Liver (tissue), 9 donors: Measurements from ENCODE around the gene TLR1. TPM values are rescaled to one million over a fixed set of nuclear protein-coding genes. Genes with fewer than 3 reads are reported as not detected.

Source experiments
- DNase-seq: peaks from one replicate; pipeline ENCODE4 v3.0.0-alpha.2; 2017; ENCODE audit warnings: low spot score
- H3K27ac ChIP-seq, 2 donors: one replicate each; pipeline ENCODE4 v1.7.0; 2013; ENCODE audit warnings: inconsistent platforms in 2 of 2, low read length in 2 of 2, control low read depth in 1 of 2, low read depth in 1 of 2, mild to moderate bottlenecking in 1 of 2
- H3K27me3 ChIP-seq, 4 donors: one replicate each; pipeline versions ENCODE4 v1.6.1 to v1.7.0; 2013; ENCODE audit warnings: low read length in 3 of 4, inconsistent platforms in 1 of 4, mild to moderate bottlenecking in 1 of 4, moderate library complexity in 1 of 4; ENCODE audit not compliant: control insufficient read depth in 4 of 4, insufficient read depth in 4 of 4
- H3K36me3 ChIP-seq, 4 donors: one replicate each; pipeline versions ENCODE4 v1.6.1 to v1.7.0; 2013; ENCODE audit warnings: low read length in 3 of 4, mild to moderate bottlenecking in 3 of 4, low read depth in 1 of 4, moderate library complexity in 1 of 4; ENCODE audit not compliant: control insufficient read depth in 4 of 4, insufficient read depth in 3 of 4
- H3K4me1 ChIP-seq, 4 donors: one replicate each; pipeline versions ENCODE4 v1.6.1 to v1.7.0; 2013; ENCODE audit warnings: low read length in 3 of 4, mild to moderate bottlenecking in 3 of 4, moderate library complexity in 1 of 4; ENCODE audit not compliant: control insufficient read depth in 4 of 4, insufficient read depth in 4 of 4
- H3K4me3 ChIP-seq, 3 donors: one replicate each; pipeline versions ENCODE4 v1.6.1 to v1.7.0; 2013; ENCODE audit warnings: low read length in 3 of 3, control low read depth in 1 of 3, low read depth in 1 of 3, mild to moderate bottlenecking in 1 of 3
- H3K9ac ChIP-seq, 2 donors: one replicate each; pipeline ENCODE4 v1.7.0; 2013; ENCODE audit warnings: low read length in 2 of 2, mild to moderate bottlenecking in 2 of 2, moderate library complexity in 2 of 2, control low read depth in 1 of 2, low read depth in 1 of 2
- H3K9me3 ChIP-seq, 4 donors: one replicate each; pipeline versions ENCODE4 v1.6.1 to v1.7.0; 2013; ENCODE audit warnings: low read length in 3 of 4; ENCODE audit not compliant: control insufficient read depth in 4 of 4
- EGR1 ChIP-seq, 2 donors: IDR thresholded peaks; 2 replicates each; pipeline ENCODE4 v1.6.1; 2016 to 2018; ENCODE audit warnings: antibody characterized with exemption in 2 of 2, low read depth in 2 of 2
- FOXA1 ChIP-seq: IDR thresholded peaks from 2 replicates; pipeline ENCODE4 v1.6.1; 2016; ENCODE audit warnings: antibody characterized with exemption
- FOXA2 ChIP-seq: IDR thresholded peaks from 2 replicates; pipeline ENCODE4 v1.6.1; 2016; ENCODE audit warnings: antibody characterized with exemption
- GABPA ChIP-seq, 2 donors: IDR thresholded peaks in 1 of 2; conservative IDR thresholded peaks in 1 of 2; 2 replicates each; pipeline ENCODE4 v1.6.1; 2016; ENCODE audit warnings: antibody characterized with exemption in 2 of 2, mild to moderate bottlenecking in 1 of 2, moderate library complexity in 1 of 2
- HNF4A ChIP-seq, 2 donors: conservative IDR thresholded peaks; 2 replicates each; pipeline ENCODE4 v1.6.1; 2016; ENCODE audit warnings: antibody characterized with exemption in 2 of 2, mild to moderate bottlenecking in 2 of 2
- JUND ChIP-seq, 2 donors: IDR thresholded peaks; 2 replicates each; pipeline ENCODE4 v1.6.1; 2016; ENCODE audit warnings: antibody characterized with exemption in 2 of 2
- NR2F2 ChIP-seq: IDR thresholded peaks from 2 replicates; pipeline ENCODE4 v1.6.1; 2016; ENCODE audit warnings: antibody characterized with exemption
- RXRA ChIP-seq, 2 donors: IDR thresholded peaks; 2 replicates each; pipeline ENCODE4 v1.6.1; 2017 to 2018; ENCODE audit warnings: antibody characterized with exemption in 2 of 2, mild to moderate bottlenecking in 1 of 2
- SP1 ChIP-seq: IDR thresholded peaks from 2 replicates; pipeline ENCODE4 v1.6.1; 2018; ENCODE audit warnings: antibody characterized with exemption, mild to moderate bottlenecking
- TAF1 ChIP-seq: conservative IDR thresholded peaks from 2 replicates; pipeline ENCODE4 v1.6.1; 2016; ENCODE audit warnings: antibody characterized with exemption, mild to moderate bottlenecking
- YY1 ChIP-seq: IDR thresholded peaks from 2 replicates; pipeline ENCODE4 v1.6.1; 2016; ENCODE audit warnings: antibody characterized with exemption, mild to moderate bottlenecking
- WGBS: extraction: QIAGEN DNeasy Blood & Tissue Kit; methylation state at CpG from one replicate; pipeline ENCODE4 v1.1.7; 2013; 5-methylcytosine and 5-hydroxymethylcytosine counted together
- polyA plus RNA-seq, 2 donors: library from polyadenylated mRNA; stranded (reverse) in 1 of 2; unstranded in 1 of 2; fragments of 200-250 nt in 1 of 2; fragments of >200 nt in 1 of 2; fragmentation: Nextera tagmentation in 1 of 2; extraction: Ambion mirVana in 1 of 2; gene quantifications; one replicate each; pipeline versions ENCODE4 v1.2.1 to v1.2.3, GENCODE V29; 2013 to 2015
- total RNA-seq, 2 donors: library from RNA; depleted of rRNA; stranded (reverse); fragments of >200 nt; gene quantifications; one replicate each; pipeline ENCODE4 v1.2.3, GENCODE V29; 2014
- TF ChIP-seq, protein P1 (sequence below): IDR thresholded peaks from 2 replicates; pipeline ENCODE4 v1.6.1; 2016; ENCODE audit warnings: antibody characterized with exemption, mild to moderate bottlenecking
- TF ChIP-seq, protein P2 (sequence below): IDR thresholded peaks from 2 replicates; pipeline ENCODE4 v1.6.1; 2016; ENCODE audit warnings: antibody characterized with exemption
- TF ChIP-seq, protein P3 (sequence below): IDR thresholded peaks from 2 replicates; pipeline ENCODE4 v1.6.1; 2016; ENCODE audit warnings: antibody characterized with exemption
- TF ChIP-seq, protein P4 (sequence below): fragments of 150-350 bp; IDR thresholded peaks from 2 replicates; pipeline ENCODE4 v1.5.1; 2017; ENCODE audit warnings: improper control_type of control experiment, low read depth, low read length; ENCODE audit not compliant: missing input control
- TF ChIP-seq, protein P5 (sequence below): IDR thresholded peaks from 2 replicates; pipeline ENCODE4 v1.6.1; 2016; ENCODE audit warnings: antibody characterized with exemption
- donor health status: healthy.
- donor health status: healthy.
- donor health status: healthy.
- donor health status: healthy.
- donor health status: healthy.

Gene TLR1
- total and polyA plus RNA-seq, 4 donors, result 2.7 to 10.0 (median 6.4) TPM

DNA sequence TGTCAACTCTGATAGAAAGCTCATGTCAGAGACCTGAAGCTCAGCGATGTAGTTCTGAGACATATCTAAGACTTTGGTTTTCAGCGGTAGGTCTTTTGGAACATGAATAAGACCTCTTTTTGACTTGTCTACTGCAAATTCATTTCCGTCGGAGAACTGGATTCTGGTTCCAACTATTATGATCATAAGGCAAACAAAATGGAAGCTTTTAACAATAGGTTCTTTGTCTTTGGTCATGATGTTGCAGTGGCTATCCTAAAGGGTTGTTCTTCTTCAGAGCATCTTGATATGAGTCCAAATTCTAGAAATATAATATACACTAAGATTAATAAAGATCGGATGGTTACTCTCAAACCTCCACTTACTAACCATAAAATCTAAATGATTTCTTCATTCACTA lies 24.6 kb upstream of the TLR1 start (continued):
- TF ChIP-seq GABPA (IDR thresholded peaks at IDR 0.05 in 1 of 2, conservative IDR thresholded peaks at IDR 0.05 in 1 of 2), result no peak

DNA sequence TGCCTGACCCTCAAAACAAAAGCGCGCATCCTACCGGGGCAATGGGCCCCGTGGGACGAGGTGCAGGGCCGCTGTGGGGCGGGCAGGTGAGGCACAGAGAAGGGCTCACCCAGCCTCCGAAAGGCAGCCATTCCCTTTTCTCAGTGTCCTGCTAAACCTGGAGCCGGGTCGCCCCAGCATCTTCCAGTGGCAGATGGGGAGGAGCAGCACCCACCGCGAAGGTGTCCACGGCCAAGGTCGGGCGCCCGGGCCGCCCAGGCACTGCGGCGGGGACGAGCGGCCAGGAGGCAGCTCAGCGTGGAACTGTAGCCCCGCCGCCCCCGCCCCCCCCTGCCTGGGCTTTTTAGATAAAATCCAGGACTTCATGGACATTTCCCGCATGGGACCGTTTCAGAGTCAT lies 19.2 kb upstream of the TLR1 start:
- no peak overlapping the region for H3K4me3 ChIP-seq

DNA sequence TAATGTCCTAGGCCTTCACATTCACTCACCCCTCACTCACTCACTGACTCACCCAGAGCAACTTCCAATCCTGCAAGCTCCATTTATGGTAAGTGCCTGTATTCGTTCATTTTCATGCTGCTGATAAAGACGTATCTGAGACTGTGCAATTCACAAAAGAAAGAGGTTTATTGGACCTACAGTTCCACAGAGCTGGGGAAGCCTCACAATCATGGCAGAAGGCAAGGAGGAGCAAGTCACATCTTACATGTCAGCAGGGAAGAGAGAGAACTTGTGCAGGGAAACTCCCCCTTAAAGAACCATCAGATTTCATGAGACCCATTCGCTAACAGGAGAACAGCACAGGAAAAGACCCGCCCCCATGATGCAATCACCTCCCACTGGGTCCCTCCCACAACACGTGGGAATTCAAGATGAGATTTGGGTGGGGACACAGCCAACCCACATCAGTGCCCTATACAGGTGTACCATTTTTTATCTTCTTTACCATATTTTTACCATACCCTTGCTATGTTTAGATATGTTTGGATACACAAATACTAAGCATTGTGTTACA lies 18.2 kb upstream of the TLR1 start:
- 88% methylated on average over 5 of the region's 5 CpGs for WGBS
- no peak overlapping the region for H3K4me3 ChIP-seq
- H3K4me1 ChIP-seq, result no peaks in the 10 kb centered on the region
- no peaks in the 10 kb centered on the region for H3K9me3 ChIP-seq
- DNase-seq, result no peak
- H3K36me3 ChIP-seq, result no peaks in the 10 kb centered on the region
- no peak overlapping the region for H3K9ac ChIP-seq
- H3K27me3 ChIP-seq, result no peaks in the 10 kb centered on the region
- H3K27ac ChIP-seq, result no peak overlapping the region
- TF ChIP-seq TAF1 (no peak), FOXA1 (no peak), HNF4A (conservative IDR thresholded peaks at IDR 0.05) (no peak), GABPA (IDR thresholded peaks at IDR 0.05 in 1 of 2, conservative IDR thresholded peaks at IDR 0.05 in 1 of 2) (no peak), JUND (IDR thresholded peaks at IDR 0.05) (no peak), EGR1 (IDR thresholded peaks at IDR 0.05; ENCODE audit: low read depth in 2 of 2) (no peak), SP1 (no peak), NR2F2 (no peak), RXRA (IDR thresholded peaks at IDR 0.05) (no peak)
- TF ChIP-seq, protein P1, sequence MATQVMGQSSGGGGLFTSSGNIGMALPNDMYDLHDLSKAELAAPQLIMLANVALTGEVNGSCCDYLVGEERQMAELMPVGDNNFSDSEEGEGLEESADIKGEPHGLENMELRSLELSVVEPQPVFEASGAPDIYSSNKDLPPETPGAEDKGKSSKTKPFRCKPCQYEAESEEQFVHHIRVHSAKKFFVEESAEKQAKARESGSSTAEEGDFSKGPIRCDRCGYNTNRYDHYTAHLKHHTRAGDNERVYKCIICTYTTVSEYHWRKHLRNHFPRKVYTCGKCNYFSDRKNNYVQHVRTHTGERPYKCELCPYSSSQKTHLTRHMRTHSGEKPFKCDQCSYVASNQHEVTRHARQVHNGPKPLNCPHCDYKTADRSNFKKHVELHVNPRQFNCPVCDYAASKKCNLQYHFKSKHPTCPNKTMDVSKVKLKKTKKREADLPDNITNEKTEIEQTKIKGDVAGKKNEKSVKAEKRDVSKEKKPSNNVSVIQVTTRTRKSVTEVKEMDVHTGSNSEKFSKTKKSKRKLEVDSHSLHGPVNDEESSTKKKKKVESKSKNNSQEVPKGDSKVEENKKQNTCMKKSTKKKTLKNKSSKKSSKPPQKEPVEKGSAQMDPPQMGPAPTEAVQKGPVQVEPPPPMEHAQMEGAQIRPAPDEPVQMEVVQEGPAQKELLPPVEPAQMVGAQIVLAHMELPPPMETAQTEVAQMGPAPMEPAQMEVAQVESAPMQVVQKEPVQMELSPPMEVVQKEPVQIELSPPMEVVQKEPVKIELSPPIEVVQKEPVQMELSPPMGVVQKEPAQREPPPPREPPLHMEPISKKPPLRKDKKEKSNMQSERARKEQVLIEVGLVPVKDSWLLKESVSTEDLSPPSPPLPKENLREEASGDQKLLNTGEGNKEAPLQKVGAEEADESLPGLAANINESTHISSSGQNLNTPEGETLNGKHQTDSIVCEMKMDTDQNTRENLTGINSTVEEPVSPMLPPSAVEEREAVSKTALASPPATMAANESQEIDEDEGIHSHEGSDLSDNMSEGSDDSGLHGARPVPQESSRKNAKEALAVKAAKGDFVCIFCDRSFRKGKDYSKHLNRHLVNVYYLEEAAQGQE, result no peak
- TF ChIP-seq, protein P2, sequence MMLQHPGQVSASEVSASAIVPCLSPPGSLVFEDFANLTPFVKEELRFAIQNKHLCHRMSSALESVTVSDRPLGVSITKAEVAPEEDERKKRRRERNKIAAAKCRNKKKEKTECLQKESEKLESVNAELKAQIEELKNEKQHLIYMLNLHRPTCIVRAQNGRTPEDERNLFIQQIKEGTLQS, result no peak
- TF ChIP-seq, protein P3, sequence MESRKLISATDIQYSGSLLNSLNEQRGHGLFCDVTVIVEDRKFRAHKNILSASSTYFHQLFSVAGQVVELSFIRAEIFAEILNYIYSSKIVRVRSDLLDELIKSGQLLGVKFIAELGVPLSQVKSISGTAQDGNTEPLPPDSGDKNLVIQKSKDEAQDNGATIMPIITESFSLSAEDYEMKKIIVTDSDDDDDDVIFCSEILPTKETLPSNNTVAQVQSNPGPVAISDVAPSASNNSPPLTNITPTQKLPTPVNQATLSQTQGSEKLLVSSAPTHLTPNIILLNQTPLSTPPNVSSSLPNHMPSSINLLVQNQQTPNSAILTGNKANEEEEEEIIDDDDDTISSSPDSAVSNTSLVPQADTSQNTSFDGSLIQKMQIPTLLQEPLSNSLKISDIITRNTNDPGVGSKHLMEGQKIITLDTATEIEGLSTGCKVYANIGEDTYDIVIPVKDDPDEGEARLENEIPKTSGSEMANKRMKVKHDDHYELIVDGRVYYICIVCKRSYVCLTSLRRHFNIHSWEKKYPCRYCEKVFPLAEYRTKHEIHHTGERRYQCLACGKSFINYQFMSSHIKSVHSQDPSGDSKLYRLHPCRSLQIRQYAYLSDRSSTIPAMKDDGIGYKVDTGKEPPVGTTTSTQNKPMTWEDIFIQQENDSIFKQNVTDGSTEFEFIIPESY, result no peak
- TF ChIP-seq, protein P4, sequence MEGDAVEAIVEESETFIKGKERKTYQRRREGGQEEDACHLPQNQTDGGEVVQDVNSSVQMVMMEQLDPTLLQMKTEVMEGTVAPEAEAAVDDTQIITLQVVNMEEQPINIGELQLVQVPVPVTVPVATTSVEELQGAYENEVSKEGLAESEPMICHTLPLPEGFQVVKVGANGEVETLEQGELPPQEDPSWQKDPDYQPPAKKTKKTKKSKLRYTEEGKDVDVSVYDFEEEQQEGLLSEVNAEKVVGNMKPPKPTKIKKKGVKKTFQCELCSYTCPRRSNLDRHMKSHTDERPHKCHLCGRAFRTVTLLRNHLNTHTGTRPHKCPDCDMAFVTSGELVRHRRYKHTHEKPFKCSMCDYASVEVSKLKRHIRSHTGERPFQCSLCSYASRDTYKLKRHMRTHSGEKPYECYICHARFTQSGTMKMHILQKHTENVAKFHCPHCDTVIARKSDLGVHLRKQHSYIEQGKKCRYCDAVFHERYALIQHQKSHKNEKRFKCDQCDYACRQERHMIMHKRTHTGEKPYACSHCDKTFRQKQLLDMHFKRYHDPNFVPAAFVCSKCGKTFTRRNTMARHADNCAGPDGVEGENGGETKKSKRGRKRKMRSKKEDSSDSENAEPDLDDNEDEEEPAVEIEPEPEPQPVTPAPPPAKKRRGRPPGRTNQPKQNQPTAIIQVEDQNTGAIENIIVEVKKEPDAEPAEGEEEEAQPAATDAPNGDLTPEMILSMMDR, result no peak

More for the DNA sequence above, 19.2 kb upstream of the TLR1 start:
- Histone ChIP-seq H3K27me3 (no peaks in the 10 kb centered on the region), H3K9me3 (no peaks in the 10 kb centered on the region), H3K36me3 (no peaks in the 10 kb centered on the region), H3K4me1 (no peaks in the 10 kb centered on the region), H3K9ac (no peak overlapping the region), H3K27ac (no peak overlapping the region)
- DNase-seq, result no peak
- WGBS, result 94% methylated on average over 27 of the region's 27 CpGs
- no peak for TF ChIP-seq HNF4A (conservative IDR thresholded peaks at IDR 0.05)
- no peak for TF ChIP-seq YY1
- TF ChIP-seq, protein P2, result no peak
- TF ChIP-seq EGR1 (IDR thresholded peaks at IDR 0.05; ENCODE audit: low read depth in 2 of 2), result no peak
- no peak for TF ChIP-seq FOXA2
- TF ChIP-seq, protein P3, result no peak
- TF ChIP-seq, protein P5, sequence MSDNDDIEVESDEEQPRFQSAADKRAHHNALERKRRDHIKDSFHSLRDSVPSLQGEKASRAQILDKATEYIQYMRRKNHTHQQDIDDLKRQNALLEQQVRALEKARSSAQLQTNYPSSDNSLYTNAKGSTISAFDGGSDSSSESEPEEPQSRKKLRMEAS, result no peak
- TF ChIP-seq GABPA (IDR thresholded peaks at IDR 0.05 in 1 of 2, conservative IDR thresholded peaks at IDR 0.05 in 1 of 2), result no peak
